ENCODE data around the gene ABCA8. TPM values are rescaled to one million over a fixed set of nuclear protein-coding genes. Genes with fewer than 3 reads are reported as not detected.
"Not testable (repeated sequence)": the region's sequence is repeated elsewhere in the genome, so short reads cannot be mapped to it uniquely, and the experiment has no call there.

ABCA8 gene, protein sequence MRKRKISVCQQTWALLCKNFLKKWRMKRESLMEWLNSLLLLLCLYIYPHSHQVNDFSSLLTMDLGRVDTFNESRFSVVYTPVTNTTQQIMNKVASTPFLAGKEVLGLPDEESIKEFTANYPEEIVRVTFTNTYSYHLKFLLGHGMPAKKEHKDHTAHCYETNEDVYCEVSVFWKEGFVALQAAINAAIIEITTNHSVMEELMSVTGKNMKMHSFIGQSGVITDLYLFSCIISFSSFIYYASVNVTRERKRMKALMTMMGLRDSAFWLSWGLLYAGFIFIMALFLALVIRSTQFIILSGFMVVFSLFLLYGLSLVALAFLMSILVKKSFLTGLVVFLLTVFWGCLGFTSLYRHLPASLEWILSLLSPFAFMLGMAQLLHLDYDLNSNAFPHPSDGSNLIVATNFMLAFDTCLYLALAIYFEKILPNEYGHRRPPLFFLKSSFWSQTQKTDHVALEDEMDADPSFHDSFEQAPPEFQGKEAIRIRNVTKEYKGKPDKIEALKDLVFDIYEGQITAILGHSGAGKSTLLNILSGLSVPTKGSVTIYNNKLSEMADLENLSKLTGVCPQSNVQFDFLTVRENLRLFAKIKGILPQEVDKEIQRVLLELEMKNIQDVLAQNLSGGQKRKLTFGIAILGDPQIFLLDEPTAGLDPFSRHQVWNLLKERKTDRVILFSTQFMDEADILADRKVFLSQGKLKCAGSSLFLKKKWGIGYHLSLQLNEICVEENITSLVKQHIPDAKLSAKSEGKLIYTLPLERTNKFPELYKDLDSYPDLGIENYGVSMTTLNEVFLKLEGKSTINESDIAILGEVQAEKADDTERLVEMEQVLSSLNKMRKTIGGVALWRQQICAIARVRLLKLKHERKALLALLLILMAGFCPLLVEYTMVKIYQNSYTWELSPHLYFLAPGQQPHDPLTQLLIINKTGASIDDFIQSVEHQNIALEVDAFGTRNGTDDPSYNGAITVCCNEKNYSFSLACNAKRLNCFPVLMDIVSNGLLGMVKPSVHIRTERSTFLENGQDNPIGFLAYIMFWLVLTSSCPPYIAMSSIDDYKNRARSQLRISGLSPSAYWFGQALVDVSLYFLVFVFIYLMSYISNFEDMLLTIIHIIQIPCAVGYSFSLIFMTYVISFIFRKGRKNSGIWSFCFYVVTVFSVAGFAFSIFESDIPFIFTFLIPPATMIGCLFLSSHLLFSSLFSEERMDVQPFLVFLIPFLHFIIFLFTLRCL (N-terminal part only)
- total RNA-seq (1 to 10 TPM in 5 of 6 donors, under 1 TPM in 1; 0.88 to 9.8 (median 4.3) TPM), polyA plus RNA-seq (1 to 10 TPM; 1.5 to 1.6 TPM)

DNA sequence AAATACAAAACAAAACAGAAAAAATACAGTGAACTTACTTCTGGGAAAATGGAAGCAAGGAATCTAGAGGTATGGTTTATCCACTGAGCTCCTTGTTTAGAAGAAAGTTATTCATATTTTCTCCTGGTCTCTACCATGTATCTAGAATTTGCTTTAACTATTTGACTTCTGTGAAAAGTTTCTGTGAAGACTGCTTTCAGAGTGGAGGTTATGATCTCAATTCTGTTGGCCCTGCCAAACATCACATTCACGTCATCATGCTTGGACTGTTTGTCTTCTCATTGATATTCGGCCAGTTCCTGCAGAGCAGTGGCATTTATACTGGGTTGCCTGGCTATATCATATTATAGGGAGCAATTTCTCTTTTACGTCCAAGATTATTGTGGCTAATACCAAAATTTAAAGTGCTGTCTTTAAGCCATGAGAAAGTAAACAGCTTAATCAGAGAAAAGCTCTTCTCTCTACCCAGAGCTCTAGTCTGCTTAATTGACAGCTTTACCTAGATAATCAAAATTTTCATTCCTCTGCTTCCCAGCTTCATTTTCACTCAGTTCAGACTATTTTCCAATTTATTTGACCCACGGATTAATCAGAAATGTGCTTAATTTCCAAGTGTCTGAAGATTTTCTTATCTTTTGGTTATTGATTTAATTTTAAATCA is at the start of gene ABCA8:
TSS of gene ABCA8 (minus strand) at position 212 of the 661 bp plus-strand sequence. CDS start 13,358 bp downstream, outside the sequence.
- H3K36me3 ChIP-seq, result no peaks in the 10 kb centered on the region
- H3K9me3 ChIP-seq, result no peaks in the 10 kb centered on the region
- no peaks in the 10 kb centered on the region for H3K4me1 ChIP-seq
- DNase-seq, result no peak
- 19 to 23% methylated on average over 4 of the region's 4 CpGs for WGBS, 2 donors
- ATAC-seq, result peak; percentile 66 to 85 (median 73)
- TF ChIP-seq, protein P1, sequence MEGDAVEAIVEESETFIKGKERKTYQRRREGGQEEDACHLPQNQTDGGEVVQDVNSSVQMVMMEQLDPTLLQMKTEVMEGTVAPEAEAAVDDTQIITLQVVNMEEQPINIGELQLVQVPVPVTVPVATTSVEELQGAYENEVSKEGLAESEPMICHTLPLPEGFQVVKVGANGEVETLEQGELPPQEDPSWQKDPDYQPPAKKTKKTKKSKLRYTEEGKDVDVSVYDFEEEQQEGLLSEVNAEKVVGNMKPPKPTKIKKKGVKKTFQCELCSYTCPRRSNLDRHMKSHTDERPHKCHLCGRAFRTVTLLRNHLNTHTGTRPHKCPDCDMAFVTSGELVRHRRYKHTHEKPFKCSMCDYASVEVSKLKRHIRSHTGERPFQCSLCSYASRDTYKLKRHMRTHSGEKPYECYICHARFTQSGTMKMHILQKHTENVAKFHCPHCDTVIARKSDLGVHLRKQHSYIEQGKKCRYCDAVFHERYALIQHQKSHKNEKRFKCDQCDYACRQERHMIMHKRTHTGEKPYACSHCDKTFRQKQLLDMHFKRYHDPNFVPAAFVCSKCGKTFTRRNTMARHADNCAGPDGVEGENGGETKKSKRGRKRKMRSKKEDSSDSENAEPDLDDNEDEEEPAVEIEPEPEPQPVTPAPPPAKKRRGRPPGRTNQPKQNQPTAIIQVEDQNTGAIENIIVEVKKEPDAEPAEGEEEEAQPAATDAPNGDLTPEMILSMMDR (IDR thresholded peaks at IDR 0.05), result no peak
- intact Hi-C loops (cut with DNase I), result no loop called here
- H3K27me3 ChIP-seq, result no peaks in the 10 kb centered on the region
- H3K4me3 ChIP-seq, result no peak within 1 kb of the TSS
- FAIRE-seq, result no peak
- no peak within 1 kb of the TSS for H3K27ac ChIP-seq

DNA sequence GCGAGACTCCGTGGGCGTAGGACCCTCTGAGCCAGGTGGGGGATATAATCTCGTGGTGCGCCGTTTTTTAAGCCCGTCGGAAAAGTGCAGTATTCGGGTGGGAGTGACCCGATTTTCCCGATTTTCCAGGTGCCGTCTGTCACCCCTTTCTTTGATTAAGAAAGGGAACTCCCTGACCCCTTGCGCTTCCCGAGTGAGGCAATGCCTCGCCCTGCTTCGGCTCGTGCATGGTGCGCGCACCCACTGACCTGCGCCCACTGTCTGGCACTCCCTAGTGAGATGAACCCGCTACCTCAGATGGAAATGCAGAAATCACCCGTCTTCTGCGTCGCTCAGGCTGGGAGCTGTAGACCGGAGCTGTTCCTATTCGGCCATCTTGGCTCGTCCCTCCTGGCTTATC is 49.6 kb upstream of the ABCA8 start:
- intact Hi-C loops (cut with DNase I); H3K4me1 ChIP-seq; ATAC-seq; H3K27me3 ChIP-seq; H3K27ac ChIP-seq; DNase-seq; H3K36me3 ChIP-seq; H3K9me3 ChIP-seq; H3K4me3 ChIP-seq; FAIRE-seq: not testable (repeated sequence)
- WGBS, 2 donors, result 93% methylated on average over 20 to 23 of the region's 27 CpGs

DNA sequence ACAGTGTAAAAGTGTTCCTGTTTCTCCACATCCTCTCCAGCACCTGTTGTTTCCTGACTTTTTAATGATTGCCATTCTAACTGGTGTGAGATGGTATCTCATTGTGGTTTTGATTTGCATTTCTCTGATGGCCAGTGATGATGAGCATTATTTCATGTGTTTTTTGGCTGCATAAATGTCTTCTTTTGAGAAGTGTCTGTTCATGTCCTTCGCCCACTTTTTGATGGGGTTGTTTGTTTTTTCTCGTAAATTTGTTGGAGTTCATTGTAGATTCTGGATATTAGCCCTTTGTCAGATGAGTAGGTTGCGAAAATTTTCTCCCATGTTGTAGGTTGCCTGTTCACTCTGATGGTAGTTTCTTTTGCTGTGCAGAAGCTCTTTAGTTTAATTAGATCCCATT is 44.6 kb upstream of the ABCA8 start:
- H3K9me3 ChIP-seq; H3K27ac ChIP-seq; DNase-seq; FAIRE-seq; intact Hi-C loops (cut with DNase I); H3K4me1 ChIP-seq; ATAC-seq; H3K27me3 ChIP-seq; H3K4me3 ChIP-seq; H3K36me3 ChIP-seq: not testable (repeated sequence)
- 85 to 86% methylated on average over 2 to 3 of the region's 3 CpGs for WGBS, 2 donors

DNA sequence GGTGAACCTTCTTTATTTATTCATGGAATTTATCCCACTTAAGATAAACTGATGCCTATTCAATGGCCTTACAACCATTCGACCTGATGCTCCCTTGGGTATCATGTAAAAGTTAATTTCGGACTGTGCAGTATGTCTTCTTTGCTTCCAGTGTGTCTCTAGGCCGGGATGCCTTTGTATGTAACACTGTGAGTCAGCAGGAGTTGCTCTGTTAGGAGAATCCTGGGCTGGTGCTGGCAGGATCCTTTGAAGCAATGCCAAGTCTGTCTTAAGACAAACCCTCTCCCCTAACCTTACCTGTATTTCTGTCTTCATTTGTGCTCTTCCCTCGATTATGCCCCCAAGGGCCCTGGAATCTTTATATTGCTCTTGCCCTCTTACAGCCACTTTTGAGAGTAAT is 37.9 kb upstream of the ABCA8 start:
- WGBS, 2 donors, result 68 to 80% methylated on average over 4 of the region's 4 CpGs
- Histone ChIP-seq H3K9me3 (no peaks in the 10 kb centered on the region), H3K36me3 (no peaks in the 10 kb centered on the region), H3K27me3 (no peaks in the 10 kb centered on the region), H3K4me1 (peaks cover 0 to 4% (median 0%) of the 10 kb centered on the region in 3 donors), H3K4me3 (no peak overlapping the region), H3K27ac (no peak overlapping the region)
- intact Hi-C loops (cut with DNase I), result no loop called here
- DNase-seq, result no peak
- no peak for ATAC-seq
- TF ChIP-seq, protein P1 (IDR thresholded peaks at IDR 0.05), result no peak
- no peak for FAIRE-seq

GRCh38 chr17:68987966-68988365 is 32.8 kb upstream of the ABCA8 start:
- FAIRE-seq, result no peak
- ATAC-seq, result no peak
- Histone ChIP-seq H3K4me3 (no peak overlapping the region), H3K4me1 (peaks cover 0 to 4% (median 0%) of the 10 kb centered on the region in 3 donors), H3K9me3 (no peaks in the 10 kb centered on the region), H3K27me3 (no peaks in the 10 kb centered on the region), H3K36me3 (no peaks in the 10 kb centered on the region), H3K27ac (no peak overlapping the region)
- WGBS, 2 donors, result 87 to 92% methylated on average over 4 of the region's 4 CpGs
- TF ChIP-seq, protein P1 (IDR thresholded peaks at IDR 0.05), result no peak
- intact Hi-C loops (cut with DNase I), result no loop called here
- no peak for DNase-seq

Data from pancreas (tissue), 10 donors.